Middle frontal gyrus (tissue), 1 donor: ENCODE results near the gene SYMPK.
"Not testable (repeated sequence)": the region's sequence is repeated elsewhere in the genome, so short reads cannot be mapped to it uniquely, and the experiment has no call there.

Experiments used
- DNase-seq: peaks from one replicate; pipeline ENCODE4 v3.0.0-alpha.2; 2015; ENCODE audit warnings: low spot score; ENCODE audit errors: extremely low spot score

The SYMPK gene

DNA sequence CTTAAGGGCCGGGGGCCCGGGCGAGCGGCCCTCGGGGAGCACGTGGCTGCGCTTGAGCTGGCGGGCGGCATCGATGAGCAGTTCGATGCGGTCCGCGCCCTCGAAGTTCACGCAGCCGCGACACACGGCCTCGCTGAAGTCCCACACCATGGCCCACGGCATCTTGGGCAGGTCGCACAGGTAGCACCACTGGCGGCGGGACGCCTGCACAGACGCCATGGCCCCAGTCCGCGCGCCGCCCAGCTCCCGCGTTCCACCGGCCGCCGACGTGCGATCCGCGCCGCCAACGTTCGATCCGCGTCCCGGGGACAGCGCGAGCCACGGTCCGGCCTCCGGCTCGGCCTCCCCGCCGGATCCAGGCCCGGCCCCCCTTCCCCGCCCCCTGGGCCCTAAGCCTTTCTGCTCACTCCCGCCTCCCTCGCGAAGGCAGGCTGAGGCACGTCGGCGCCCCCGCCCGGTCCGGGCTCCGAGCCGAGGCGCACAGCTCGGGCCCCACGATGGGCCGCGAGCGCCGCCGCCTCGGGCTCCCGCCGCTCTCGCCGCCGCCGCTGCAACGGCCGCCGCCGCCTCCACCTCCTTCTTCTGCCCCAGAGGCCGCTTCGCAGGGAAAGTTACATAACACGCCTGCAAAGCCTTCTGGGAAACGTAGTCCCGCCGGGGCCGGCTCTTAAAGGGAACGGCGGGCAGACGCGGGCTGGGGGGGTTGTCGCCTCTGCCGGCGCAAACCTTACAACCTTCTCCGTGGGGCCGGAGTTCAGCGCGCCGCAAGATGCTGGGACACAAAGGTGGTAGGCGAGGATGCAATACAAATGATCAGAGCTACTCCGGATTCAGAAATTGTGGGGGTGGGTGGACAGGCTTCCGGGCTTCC, 22.8 kb upstream of the SYMPK start, which contains the start of gene IRF2BP1:
Gene IRF2BP1 (minus strand): TSS at position 586 of the 871 bp plus-strand sequence. CDS start 367 bp downstream, at position 219.
- DNase-seq, result peak; percentile 89

DNA sequence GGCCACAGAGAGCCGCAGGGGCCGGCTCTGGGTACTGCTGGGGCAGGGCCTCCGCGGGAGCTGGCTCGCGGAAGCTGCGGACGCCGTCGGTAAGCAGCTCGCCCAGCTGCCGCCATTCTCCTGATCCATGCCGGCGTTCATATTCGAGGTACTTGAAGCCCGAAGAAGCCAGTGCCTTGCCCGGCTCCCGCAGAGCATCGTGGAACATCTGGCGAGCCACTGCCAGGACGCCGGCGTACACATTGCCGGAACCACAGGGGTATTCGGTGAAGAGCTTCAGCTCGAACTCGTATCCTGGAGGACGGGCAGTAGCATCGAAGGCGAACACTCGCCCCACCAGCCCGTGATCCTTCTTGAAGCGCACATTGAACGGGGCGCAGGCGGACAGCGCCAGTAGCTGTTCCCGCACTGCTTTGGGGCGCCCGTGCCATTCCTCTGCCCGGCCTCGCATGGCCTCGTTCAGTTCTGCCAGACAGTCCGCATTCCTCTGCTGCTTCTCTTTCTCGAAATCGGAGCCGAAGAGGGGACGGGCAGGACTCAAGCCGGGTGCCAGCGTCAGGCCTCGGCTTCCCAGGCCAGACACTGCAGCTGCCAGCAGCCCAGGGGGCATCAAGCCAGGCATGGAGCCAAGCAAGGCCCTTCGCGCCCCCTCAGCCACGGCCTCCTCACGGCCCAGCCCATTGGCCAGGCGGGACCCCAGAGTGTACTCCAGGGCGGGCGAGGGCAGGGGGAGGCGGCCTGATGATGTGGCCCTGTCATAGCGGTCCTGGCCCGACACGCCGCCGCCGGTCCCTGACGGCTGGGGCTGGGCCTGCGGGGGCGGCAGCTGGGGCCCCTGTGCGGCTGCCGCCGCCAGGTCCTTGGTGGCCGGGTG, 22.0 kb upstream of the SYMPK start:
- no peak for DNase-seq

DNA sequence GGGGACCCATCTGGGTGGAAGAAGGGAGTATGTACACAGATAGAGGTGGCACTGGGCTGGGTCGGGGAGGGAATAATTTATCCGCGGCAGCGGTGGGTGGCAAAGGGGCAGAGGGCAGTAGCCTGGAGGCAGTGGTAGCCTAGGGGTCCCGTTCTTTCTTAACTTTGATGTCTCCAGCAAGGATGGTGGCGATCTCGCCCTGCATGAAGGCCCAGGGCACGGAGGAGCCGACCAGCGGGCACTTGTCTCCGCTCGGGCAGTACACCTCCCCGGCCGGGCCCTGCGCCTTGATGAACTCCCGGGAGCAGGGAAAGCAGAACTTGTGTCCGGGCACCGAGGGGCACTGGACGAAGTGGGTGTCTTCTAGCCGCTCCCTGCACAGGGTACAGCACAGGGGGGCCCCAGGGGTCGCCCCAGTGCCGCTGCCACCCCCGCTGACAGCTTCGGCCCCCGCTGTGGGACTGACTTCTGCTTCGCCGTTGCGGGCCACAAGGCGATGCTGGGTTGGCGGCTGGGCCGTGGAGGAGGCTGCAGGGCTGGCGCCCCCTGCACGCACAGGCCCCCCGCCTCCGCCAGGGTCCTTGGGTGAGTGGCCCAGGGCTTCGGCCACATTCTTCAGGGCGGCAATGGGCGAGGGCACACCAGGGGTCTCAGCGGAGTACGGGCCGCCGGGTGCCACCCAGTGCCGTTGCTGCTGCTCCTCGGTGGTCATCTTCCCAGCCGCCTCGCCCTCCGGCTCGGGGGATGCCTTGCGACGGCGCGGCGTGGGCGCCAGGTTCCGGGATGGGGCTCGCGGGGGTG, 21.1 kb upstream of the SYMPK start:
- DNase-seq, result no peak

DNA sequence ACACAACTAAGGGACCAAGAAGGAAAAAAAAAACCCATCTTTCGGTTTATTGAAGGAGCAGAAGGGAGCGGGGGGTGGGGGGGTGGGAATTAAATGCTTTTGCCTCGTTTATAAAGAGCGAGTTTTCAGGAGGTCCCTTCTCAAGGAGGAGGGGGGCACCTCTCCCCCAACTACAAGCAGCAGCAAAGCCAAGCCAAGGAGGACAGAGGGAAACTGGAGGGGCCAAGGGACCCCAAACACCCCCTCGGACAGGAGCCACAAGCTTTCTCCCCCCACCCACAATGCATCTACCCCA, 20.6 kb upstream of the SYMPK start:
- DNase-seq, result no peak

DNA sequence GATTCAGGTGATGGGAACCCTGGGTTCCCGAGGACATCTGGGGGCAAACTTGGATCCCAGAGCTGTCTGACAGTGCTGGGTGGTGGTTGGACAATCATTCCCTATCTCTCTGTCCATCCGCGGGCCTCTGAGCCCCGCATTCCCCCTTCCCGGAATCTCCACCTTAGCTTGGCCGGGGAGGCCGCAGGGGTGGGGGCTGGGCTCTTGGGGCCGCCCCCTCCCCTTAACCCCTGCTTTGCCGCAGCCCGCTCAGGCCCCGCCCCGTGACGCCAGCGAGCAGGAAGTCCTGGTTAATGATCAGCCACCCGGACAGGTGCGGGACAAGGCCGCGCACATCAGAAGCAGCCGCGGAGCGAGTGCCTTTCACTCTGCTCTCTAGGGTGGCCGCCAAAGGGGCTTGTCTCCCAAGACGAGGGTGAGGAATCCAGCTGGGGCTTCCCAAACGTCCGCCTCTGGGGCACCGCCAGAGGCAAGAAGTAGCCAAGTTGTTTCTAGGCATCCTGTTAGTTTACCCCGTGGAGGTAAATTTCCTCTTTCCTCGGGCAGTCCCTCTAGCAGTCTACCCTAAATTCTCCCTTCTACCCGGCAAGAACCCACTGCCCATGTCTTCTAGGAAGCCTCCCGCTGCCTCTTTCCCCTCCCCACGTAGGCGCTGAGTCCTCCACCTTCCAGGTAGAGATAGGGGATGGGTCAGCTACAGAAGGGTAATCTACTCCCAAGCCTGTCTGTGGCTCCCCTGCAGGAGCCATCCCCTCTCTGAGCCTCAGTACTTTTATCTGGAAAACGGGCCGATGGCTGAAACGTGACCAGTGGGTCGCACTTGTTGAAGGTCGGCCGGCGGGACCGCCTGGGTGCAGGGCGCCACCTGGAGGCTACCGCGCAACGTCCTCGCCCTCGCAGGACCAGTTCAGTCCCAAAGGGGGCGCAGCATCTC, 20.0 kb upstream of the SYMPK start:
- no peak for DNase-seq

DNA sequence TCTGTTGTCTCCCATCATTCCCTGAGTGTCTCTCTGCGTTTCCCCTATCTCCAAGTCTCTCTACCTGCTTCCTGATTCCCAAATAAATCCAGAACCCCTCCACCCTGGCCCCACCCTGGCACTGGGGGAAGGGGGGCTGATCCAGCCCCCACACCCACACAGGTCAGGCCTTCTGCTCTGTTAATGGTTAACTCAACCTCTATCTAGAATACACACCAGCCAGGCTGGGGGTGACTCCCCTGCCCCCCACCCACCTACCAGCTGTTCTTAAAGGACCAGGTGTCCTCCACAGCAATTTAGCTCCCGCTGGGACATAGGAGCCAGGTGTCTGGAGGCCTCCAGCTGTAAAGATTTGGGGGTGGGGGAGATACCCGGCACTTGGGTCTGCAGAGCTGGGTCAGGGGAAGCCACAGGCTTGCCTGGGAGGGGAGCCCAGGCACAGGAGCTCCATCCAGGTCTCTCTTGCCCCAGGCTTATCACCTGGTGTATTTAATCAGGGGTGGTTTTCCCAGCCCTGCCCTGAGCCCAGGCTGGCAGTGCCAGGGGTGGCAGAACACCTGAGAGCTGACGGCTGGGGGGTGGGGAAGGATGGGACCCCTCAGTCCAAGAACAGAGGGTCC, 19.1 kb upstream of the SYMPK start:
- DNase-seq, result no peak

DNA sequence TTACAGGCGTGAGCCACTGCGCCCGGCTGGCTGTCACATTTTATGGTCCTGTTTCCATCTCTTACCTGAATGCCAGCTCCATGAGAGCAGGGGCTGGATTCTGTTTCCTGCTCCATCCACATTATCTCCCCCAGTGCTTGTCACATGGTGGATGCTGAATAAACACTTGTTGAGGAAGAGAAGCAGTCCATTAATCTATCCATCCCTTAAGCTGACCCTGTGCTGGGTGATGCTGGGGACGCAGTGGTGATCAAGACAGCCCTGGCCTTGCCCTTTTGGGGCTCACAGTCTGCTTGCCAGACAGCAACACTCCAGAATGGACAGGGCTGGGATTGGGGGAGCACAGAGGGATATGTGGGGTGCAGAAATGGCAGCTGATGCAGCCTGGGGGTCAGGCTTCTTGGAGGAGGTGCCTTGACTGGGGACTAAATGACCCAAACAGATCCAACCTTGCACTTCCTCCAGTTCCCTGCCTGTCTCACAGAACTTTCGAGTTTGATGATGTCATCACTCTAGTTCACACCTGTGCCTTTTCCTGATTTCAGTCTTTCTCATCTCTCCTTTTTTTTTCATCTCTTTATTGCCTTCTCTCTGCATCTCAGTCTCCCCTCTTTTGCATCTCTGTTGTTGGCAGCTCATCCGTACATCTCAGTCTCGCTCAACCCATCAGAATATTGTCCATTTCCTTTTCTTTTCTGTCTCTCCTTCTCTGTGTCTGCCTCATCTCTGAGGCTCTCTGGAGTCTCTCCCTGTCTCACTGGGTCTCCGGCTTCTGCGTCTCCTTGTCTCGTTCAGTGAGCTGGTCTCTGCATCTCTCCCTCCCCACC, 18.3 kb upstream of the SYMPK start:
- DNase-seq, result no peak

DNA sequence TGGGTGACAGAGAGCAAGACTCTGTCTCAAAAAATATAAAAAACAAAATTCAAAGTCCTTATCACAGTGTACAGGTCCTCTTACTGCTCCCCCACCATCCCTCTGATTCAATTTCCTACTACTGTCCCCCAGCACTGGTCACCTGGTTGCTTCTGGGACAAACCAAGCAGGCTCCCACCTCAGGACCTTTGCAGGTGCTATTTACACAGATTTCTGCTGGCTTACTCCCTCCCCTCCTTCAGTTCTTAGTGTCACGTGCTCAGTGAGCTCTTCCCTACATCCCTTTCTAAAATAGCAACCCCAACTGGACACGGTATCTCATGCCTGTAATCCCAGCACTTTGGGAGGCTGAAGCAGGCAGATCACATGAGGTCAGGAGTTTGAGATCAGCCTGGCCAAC, 17.0 kb upstream of the SYMPK start:
- no peak for DNase-seq

DNA sequence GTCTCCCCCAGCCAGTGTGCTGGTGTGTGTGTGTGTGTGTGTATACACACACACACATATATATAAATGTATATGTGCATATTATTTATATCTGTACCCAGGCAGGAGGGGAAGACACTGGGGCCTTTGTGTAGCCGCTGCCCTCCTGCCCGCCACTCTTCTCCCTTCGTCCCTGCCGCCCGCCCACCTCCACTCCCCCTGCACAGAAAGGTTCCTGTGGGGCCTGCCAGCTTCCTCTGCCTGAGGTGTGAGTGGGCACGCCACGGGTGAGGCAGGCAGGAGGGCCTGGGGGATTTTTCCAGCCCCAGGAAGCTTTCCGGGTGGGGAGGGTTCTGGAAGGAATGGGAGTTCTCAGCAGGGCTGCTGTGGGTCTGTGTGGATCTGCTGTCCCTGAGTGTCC, 16.1 kb upstream of the SYMPK start:
- DNase-seq, result no peak

DNA sequence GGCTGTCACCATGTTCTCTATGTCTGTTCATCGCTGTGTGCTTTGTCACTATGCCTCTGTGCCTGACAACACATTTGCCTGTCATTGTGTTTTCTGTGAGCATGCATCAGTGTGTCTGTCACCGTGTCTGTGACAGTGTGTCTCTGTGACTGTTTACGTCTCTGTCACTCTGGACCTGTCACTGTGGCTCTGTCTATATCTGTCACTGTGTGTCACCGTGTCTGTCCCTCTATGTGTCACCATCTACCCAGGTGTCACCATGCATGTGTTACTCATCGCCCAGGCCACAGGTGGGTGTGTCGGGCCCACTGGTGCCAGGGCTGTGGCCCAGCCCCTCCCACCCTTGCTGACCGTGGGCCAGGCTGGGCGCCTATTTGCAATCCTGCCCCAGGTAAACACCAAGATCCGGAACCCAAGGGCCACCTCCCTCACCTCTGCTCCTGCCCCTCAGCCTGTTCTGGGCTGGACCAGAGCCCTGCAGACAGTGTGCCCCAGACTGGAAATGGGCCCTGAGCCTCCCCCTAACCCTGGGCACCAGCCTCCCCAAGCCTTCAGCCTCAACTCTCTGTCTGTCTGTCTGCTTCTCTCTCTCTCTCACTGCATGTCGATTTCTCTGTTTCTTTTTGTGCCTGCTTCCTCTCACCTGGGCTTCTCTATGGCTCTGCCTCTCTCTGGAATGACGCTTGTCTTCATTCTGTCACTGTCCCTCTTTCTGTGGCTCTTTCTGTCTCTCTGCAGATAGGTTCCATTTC, 15.3 kb upstream of the SYMPK start:
- no peak for DNase-seq

DNA sequence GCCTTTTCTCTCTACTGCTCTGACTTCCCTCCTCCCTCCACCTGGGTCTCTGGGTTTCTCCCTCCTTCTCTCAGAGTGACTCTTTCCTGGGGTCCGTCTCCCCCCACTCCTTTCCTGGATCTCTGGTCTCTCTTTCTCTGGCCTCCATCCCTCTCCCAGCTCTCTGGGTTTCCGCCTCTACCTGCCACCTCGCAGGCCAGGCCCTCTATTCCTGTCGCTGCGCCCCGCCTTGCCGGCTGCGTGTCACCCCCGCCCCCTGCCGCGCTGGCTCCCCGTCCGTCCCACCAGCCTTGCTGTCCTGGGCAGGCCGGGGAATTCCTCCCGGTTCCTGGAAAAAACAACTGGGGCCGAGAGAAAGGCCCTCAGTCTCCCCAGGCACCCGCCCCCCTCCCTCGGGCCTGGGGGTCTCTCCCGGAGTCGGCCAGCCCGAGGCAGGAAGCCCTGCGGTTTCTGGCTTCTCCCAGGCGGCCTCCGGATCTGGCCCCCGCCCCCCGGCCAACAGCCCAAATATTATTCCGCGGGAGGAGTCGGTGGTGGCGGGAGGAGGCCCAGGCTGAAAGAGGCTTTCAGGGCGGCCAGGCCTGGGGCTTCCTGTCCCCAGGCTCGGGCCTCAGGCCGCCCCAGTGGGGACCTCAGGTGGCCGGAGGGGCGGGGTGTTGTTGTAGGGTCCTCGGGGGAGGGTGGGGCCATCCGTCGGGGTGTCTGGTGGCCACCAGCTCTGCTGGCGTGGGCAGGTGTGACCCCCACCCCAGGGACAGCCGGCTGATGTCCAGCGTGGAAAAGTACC, 13.7 kb upstream of the SYMPK start:
- no peak for DNase-seq

DNA sequence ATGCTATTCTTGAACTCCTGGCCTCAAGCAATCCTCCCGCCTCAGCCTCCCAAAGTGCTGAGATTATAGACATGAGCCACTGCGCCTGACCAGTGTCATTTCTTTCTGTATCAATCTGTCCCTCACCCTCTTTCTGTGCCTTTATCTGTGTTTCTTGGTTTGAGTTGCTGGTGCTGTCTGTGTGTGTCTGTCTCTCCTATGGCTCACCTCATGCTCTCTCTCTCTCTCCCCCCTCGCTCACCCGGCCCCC, 13.1 kb upstream of the SYMPK start:
- no peak for DNase-seq

DNA sequence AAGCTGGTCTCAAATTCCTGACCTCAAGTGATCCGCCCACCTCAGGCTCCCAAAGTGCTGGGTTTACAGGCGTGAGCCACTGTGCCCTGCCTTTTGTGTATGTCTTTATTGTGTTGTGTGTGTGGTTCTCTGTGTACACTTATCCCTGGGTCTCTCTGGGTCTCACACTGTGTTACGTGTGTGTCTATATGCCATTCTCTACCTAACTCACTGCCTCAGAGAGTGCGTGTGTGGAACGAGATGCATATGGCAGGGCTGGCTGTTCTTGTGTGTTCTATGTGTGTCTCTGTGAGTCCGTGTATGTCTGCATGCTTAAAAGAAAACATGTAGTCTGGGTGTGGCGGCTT, 11.6 kb upstream of the SYMPK start:
- DNase-seq, result no peak

DNA sequence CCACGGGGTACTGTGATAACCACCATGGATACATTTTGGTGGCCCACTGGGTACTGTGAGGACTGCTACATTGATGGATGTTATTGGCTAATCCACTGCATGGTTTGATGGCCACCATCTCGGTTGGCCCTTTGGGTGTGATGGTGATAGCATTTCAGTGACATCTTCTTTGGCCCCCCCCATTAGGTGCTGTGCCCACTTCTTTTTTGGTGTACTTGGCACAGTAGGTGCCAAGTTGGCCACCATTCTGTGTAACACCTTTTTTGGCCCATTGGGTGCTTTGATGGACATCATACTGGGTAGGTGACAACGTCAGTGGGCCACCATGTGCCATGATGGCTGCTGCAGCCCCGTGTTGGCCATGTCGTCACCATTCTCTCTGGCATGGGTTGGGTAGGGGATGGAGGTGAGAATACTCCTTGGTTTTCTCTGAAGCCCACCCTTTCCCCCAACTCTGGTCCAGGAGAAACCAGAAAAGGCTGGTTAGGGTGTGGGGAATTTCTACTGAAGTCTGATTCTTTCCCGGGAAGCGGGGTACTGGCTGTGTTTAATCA, 10.3 kb upstream of the SYMPK start:
- DNase-seq, result no peak

DNA sequence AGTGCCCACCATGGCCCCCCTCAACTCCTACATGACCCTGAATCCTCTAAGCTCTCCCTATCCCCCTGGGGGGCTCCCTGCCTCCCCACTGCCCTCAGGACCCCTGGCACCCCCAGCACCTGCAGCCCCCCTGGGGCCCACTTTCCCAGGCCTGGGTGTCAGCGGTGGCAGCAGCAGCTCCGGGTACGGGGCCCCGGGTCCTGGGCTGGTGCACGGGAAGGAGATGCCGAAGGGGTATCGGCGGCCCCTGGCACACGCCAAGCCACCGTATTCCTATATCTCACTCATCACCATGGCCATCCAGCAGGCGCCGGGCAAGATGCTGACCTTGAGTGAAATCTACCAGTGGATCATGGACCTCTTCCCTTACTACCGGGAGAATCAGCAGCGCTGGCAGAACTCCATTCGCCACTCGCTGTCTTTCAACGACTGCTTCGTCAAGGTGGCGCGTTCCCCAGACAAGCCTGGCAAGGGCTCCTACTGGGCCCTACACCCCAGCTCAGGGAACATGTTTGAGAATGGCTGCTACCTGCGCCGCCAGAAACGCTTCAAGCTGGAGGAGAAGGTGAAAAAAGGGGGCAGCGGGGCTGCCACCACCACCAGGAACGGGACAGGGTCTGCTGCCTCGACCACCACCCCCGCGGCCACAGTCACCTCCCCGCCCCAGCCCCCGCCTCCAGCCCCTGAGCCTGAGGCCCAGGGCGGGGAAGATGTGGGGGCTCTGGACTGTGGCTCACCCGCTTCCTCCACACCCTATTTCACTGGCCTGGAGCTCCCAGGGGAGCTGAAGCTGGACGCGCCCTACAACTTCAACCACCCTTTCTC, 9.4 kb upstream of the SYMPK start:
- no peak for DNase-seq

DNA sequence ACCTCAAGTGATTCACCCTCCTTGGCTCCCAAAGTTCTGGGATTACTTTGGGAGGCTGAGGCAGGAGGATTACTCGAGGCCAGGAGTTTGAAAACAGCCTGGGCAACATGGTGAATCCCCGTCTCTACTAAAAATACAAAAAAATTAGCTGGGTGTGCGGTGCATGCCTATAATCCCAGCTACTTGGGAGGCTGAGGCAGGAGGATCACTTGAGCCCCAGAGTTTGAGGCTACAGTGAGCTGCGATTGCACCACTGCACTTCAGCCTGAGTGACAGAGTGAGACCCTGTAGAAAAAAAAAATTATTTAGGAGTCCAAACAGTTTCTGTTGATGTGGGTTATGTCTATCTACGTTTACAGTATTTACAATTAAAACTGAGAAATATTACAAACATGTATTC, 7.9 kb upstream of the SYMPK start:
- DNase-seq, result no peak

DNA sequence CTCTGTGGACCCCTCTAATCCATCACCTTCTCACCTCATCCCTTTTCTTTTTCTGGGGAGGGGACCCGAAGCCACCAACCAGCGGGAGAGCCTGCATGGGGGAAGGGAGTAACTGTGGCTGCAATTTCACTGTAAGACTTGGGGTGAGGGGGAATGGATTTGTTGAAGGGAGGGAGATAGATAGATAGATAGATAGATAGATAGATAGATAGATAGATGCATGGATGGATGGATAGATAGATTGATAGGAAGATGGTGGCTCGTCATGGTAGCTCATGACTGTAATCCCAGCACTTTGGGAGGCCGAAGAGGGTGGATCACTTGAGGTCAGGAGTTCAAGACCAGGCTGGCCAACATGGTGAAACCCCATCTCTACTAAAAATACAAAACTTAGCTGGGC, 4.3 kb upstream of the SYMPK start:
- not testable (repeated sequence) for DNase-seq
